K562 (cell line): ENCODE results near the gene LMNB1. TPM values are rescaled to one million over a fixed set of nuclear protein-coding genes. Genes with fewer than 3 reads are reported as not detected.

ENCODE experiments used
- ATAC-seq: fragments of 200-7000 bp; cut with Tn5 transposase; 3 replicates; pipeline ENCODE4 v1.9.1; 2020; ENCODE audit warnings: moderate library complexity
- BruUV-seq: library from RNA; stranded (reverse); fragments of 400-500 nt; replicated peaks from 2 replicates; lab custom pipeline; 2021; lab: Mats Ljungman, UMichigan
- CTCF ChIA-PET: fragments of 300-600 bp; formaldehyde crosslinking; extraction: SDS; loops from one replicate; lab custom pipeline; 2021; ENCODE audit warnings: low intra/inter-chr PET ratio; lab: Yijun Ruan, JAX
- POLR2A ChIA-PET: fragments of 300-600, 350-650 bp; sonication (Branson Sonifier 250); formaldehyde crosslinking; extraction: SDS; loops from one replicate; lab custom pipeline; 2021; ENCODE audit warnings: antibody characterized with exemption, inconsistent platforms; lab: Yijun Ruan, JAX
- DNase-seq, 4 experiments: peaks; one replicate each; pipeline versions ENCODE4 v3.0.0 to v3.0.0-alpha.2; 2011 to 2018; ENCODE audit warnings: low spot score in 3 of 4, mixed read lengths in 3 of 4; ENCODE audit errors: extremely low read depth in 1 of 4
- FAIRE-seq: peaks from 2 replicates; lab custom pipeline; 2011; peaks lifted over from hg19 to GRCh38; lab: Jason Lieb, UNC
- H2AFZ ChIP-seq: 2 replicates; pipeline ENCODE4 v1.6.0; 2011; ENCODE audit warnings: low read depth, low read length, control low read depth, inconsistent platforms
- H3K27ac ChIP-seq: fragments of 200-600 bp; 3 replicates; pipeline ENCODE4 v1.8.0; 2011; ENCODE audit warnings: low read depth, mild to moderate bottlenecking, control low read depth, inconsistent platforms, low read length, moderate library complexity, mixed read lengths; ENCODE audit errors: extremely low read depth
- H3K27me3 ChIP-seq, 2 experiments: fragments of 300-600 bp in 1 of 2; 2 replicates in 1 of 2; 3 replicates in 1 of 2; pipeline versions ENCODE4 v1.6.0 to v1.8.0; 2011; ENCODE audit warnings: inconsistent platforms in 2 of 2, low read length in 2 of 2, mild to moderate bottlenecking in 1 of 2, mixed read lengths in 1 of 2, moderate library complexity in 1 of 2; ENCODE audit not compliant: control insufficient read depth in 2 of 2, insufficient read depth in 2 of 2
- H3K36me3 ChIP-seq: fragments of 300-600 bp; 3 replicates; pipeline ENCODE4 v1.8.0; 2011; ENCODE audit warnings: mild to moderate bottlenecking, low read length, inconsistent platforms; ENCODE audit not compliant: control insufficient read depth, insufficient read depth
- H3K4me1 ChIP-seq, 2 experiments: fragments of 200-600 bp in 1 of 2; replicated peaks in 1 of 2; 2 replicates in 1 of 2; 3 replicates in 1 of 2; pipeline versions ENCODE4 v1.5.1 to v1.8.0; 2011; ENCODE audit warnings: inconsistent platforms in 2 of 2, low read length in 2 of 2, mild to moderate bottlenecking in 1 of 2, mixed read lengths in 1 of 2, moderate library complexity in 1 of 2; ENCODE audit not compliant: control insufficient read depth in 2 of 2, insufficient read depth in 2 of 2
- H3K4me2 ChIP-seq: 2 replicates; pipeline ENCODE4 v1.6.1; 2011; ENCODE audit warnings: low read length, control low read depth, inconsistent platforms, mixed read lengths; ENCODE audit not compliant: insufficient read depth
- H3K4me3 ChIP-seq: fragments of 200-600 bp; sonication (generic), shearing (Covaris generic); 2 replicates; pipeline ENCODE4 v1.5.1; 2016; ENCODE audit warnings: control low read depth, inconsistent platforms
- H3K79me2 ChIP-seq: fragments of 200-600 bp; 3 replicates; pipeline ENCODE4 v1.8.0; 2011; ENCODE audit warnings: low read length, inconsistent platforms; ENCODE audit not compliant: control insufficient read depth, insufficient read depth
- H3K9ac ChIP-seq, 2 experiments: 2 replicates each; pipeline versions ENCODE4 v1.6.0 to v1.6.1; 2011; ENCODE audit warnings: low read depth in 2 of 2, low read length in 2 of 2, control low read depth in 1 of 2, inconsistent platforms in 1 of 2, mild to moderate bottlenecking in 1 of 2, mixed read lengths in 1 of 2; ENCODE audit not compliant: insufficient read depth in 1 of 2
- H3K9me1 ChIP-seq: one replicate; pipeline ENCODE4 v1.6.0; 2011; ENCODE audit warnings: inconsistent platforms, mild to moderate bottlenecking, low read length, moderate library complexity; ENCODE audit not compliant: control insufficient read depth, insufficient read depth
- H3K9me3 ChIP-seq: replicated peaks from 2 replicates; pipeline ENCODE4 v1.5.1; 2011; ENCODE audit warnings: low read depth, low read length, inconsistent platforms; ENCODE audit not compliant: control insufficient read depth, insufficient read depth
- H4K20me1 ChIP-seq: replicated peaks from 2 replicates; pipeline ENCODE4 v1.6.1; 2011; ENCODE audit warnings: low read length, inconsistent platforms, mixed read lengths; ENCODE audit not compliant: control insufficient read depth, insufficient read depth
- ADNP ChIP-seq: fragments of 200-800 bp; sonication (Bioruptor generic); IDR thresholded peaks from 2 replicates; pipeline ENCODE4 v1.6.1; 2016; ENCODE audit warnings: missing genetic modification characterization, missing compliant biosample characterization
- L3MBTL2 ChIP-seq: fragments of 450-650 bp; IDR thresholded peaks from 2 replicates; pipeline ENCODE4 v1.6.1; 2016; ENCODE audit warnings: mild to moderate bottlenecking, moderate library complexity
- NELFE ChIP-seq: IDR thresholded peaks from 2 replicates; pipeline ENCODE4 v1.6.1; 2011; ENCODE audit warnings: mild to moderate bottlenecking; ENCODE audit not compliant: insufficient read depth, insufficient read length
- PKNOX1 ChIP-seq: fragments of 450-650 bp; IDR thresholded peaks from 2 replicates; pipeline ENCODE4 v1.6.1; 2016
- POLR2G ChIP-seq: fragments of 200-400 bp; formaldehyde crosslinking; IDR thresholded peaks from 2 replicates; pipeline ENCODE4 v1.6.1; 2017; ENCODE audit warnings: low read depth, mild to moderate bottlenecking, antibody characterized with exemption, low read length, moderate library complexity
- TCF3 ChIP-seq: sonication (generic); formaldehyde crosslinking; IDR thresholded peaks from 2 replicates; pipeline ENCODE4 v1.4.0; 2020; ENCODE audit warnings: mild to moderate bottlenecking, missing genetic modification reagents
- TRIM24 ChIP-seq, 2 experiments: fragments of 450-650 bp; IDR thresholded peaks; 2 replicates each; pipeline ENCODE4 v1.6.1; 2016
- ZNF174 ChIP-seq: fragments of 250-450 bp; sonication (Bioruptor Pico); IDR thresholded peaks from 2 replicates; pipeline ENCODE4 v1.4.0; 2020; ENCODE audit warnings: mild to moderate bottlenecking
- WGBS: fragments of 100-300 bp; shearing (Covaris generic); methylation state at CpG from one replicate; pipeline ENCODE4 v1.1.6; 2016; ENCODE audit warnings: low coverage, mixed read lengths; ENCODE audit not compliant: insufficient coverage; ENCODE audit errors: missing lambda C conversion rate; 5-methylcytosine and 5-hydroxymethylcytosine counted together
- in situ Hi-C: fragments of 300-500 bp; cut with MboI; formaldehyde crosslinking; loops from 4 replicates; pipeline ENCODE4 v1.15.0; 2018; ENCODE audit warnings: inconsistent platforms, mixed read lengths
- intact Hi-C: fragments of 100-400 bp; cut with micrococcal nuclease; formaldehyde crosslinking; loops from 2 replicates; pipeline ENCODE4 v1.14.2; 2022
- polyA plus RNA-seq, 8 experiments: library from polyadenylated mRNA; depleted of rRNA in 4 of 8; stranded (reverse) in 5 of 8; unstranded in 3 of 8; fragments of >200 nt; fragmentation: Nextera tagmentation in 2 of 8; fragmentation: Illumina TruSeq in 1 of 8; extraction: Ambion mirVana in 2 of 8; extraction: Trizol in 1 of 8; gene quantifications; 2 replicates each; pipeline versions ENCODE4 v1.2.1 to v1.2.3, GENCODE V29; 2011 to 2014; ENCODE audit warnings: inconsistent platforms in 1 of 8, missing spikeins in 1 of 8
- total RNA-seq, 7 experiments: library from RNA; depleted of rRNA in 6 of 7; stranded (reverse); fragments of >200 nt in 6 of 7; fragmentation: Illumina TruSeq in 2 of 7; extraction: Trizol in 2 of 7; gene quantifications; 2 replicates each; pipeline versions ENCODE4 v1.2.1 to v1.2.3, GENCODE V29; 2011 to 2021; ENCODE audit warnings: low replicate concordance in 1 of 7
- TF ChIP-seq, protein P1 (sequence below), 2 experiments: fragments of 450-650 bp; formaldehyde crosslinking in 1 of 2; IDR thresholded peaks; 2 replicates each; pipeline versions ENCODE4 v1.4.0 to v1.6.1; 2014 to 2020; ENCODE audit warnings: mild to moderate bottlenecking in 2 of 2, borderline replicate concordance in 1 of 2, low read depth in 1 of 2

Gene LMNB1
- total and polyA plus RNA-seq, 9 of the 15 experiments (the other 6 are each of a cell fraction or from before 2014, with no cell fraction given), result 2.8 to 190 (median 131) TPM

GRCh38 chr5:126872561-126873354 lies 95.8 kb downstream of the LMNB1 start (continued):
- TF ChIP-seq ZNF174 (CRISPR knock-in tag) (no peak), ADNP (tag) (no peak)

- ATAC-seq (peak; percentile 75), DNase-seq (peak in 1 of 4 experiments; percentile 36), FAIRE-seq (peak; percentile 70)
- WGBS, result 44% methylated on average over 12 of the region's 13 CpGs
- Histone ChIP-seq H3K4me2 (peak overlapping the region; percentile 14; the same call in 1 of the 2 replicates), H3K36me3 (peaks cover 41% of the 10 kb centered on the region), H3K9me3 (no peaks in the 10 kb centered on the region), H2AFZ (no peak overlapping the region), H3K79me2 (no peaks in the 10 kb centered on the region), H3K27me3 (no peaks in the 10 kb centered on the region), H4K20me1 (no peaks in the 10 kb centered on the region), H3K9ac (peak overlapping the region in 1 of 2 experiments; percentile 70; a peak in 2 of 4 replicates), H3K4me3 (no peak overlapping the region), H3K4me1 (peaks cover 7 to 15% of the 10 kb centered on the region in 2 experiments), H3K9me1 (no peaks in the 10 kb centered on the region), H3K27ac (peak overlapping the region; percentile 21; the same call in 1 of the 3 replicates)
- in situ Hi-C loops, result no loop called here
- POLR2A ChIA-PET, result interaction anchor here (0.7 kb wide), 1 partner anchor 10 kb away, joined by 5 read pairs; no protein-coding TSS in a partner anchor
- no TSS peak for BruUV-seq
- intact Hi-C loops, result no loop called here
- CTCF ChIA-PET, result no interaction called here
- TF ChIP-seq NELFE (no peak), L3MBTL2 (peak; percentile 33; the same call in 1 of the 2 replicates), PKNOX1 (peak; percentile 81), TCF3 (CRISPR knock-in tag) (peak; percentile 14; the same call in 1 of the 2 replicates), POLR2G (no peak), TRIM24 (IDR thresholded peaks at IDR 0.05) (no peak)
- TF ChIP-seq, protein P1, sequence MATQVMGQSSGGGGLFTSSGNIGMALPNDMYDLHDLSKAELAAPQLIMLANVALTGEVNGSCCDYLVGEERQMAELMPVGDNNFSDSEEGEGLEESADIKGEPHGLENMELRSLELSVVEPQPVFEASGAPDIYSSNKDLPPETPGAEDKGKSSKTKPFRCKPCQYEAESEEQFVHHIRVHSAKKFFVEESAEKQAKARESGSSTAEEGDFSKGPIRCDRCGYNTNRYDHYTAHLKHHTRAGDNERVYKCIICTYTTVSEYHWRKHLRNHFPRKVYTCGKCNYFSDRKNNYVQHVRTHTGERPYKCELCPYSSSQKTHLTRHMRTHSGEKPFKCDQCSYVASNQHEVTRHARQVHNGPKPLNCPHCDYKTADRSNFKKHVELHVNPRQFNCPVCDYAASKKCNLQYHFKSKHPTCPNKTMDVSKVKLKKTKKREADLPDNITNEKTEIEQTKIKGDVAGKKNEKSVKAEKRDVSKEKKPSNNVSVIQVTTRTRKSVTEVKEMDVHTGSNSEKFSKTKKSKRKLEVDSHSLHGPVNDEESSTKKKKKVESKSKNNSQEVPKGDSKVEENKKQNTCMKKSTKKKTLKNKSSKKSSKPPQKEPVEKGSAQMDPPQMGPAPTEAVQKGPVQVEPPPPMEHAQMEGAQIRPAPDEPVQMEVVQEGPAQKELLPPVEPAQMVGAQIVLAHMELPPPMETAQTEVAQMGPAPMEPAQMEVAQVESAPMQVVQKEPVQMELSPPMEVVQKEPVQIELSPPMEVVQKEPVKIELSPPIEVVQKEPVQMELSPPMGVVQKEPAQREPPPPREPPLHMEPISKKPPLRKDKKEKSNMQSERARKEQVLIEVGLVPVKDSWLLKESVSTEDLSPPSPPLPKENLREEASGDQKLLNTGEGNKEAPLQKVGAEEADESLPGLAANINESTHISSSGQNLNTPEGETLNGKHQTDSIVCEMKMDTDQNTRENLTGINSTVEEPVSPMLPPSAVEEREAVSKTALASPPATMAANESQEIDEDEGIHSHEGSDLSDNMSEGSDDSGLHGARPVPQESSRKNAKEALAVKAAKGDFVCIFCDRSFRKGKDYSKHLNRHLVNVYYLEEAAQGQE (IDR thresholded peaks at IDR 0.05; ENCODE audit: borderline replicate concordance), result peak; percentile 5; the same call in 1 of the 2 replicates
- TF ChIP-seq, protein P1 (CRISPR knock-in tag; IDR thresholded peaks at IDR 0.05; ENCODE audit: low read depth), result no peak
Observed at GRCh38 chr5:126875303-126875785, 98.4 kb downstream of the LMNB1 start.
